ENCODE data around the gene STK32C. TPM values are rescaled to one million over a fixed set of nuclear protein-coding genes. Genes with fewer than 3 reads are reported as not detected.
"Not testable (repeated sequence)": the region's sequence is repeated elsewhere in the genome, so short reads cannot be mapped to it uniquely, and the experiment has no call there.

STK32C gene
- total RNA-seq, 4 donors from 2014 or later: 9.4 to 18.1 (median 16.2) TPM

- WGBS, 2 donors: 86% methylated on average over 11 to 15 of the region's 20 CpGs
- peaks cover 0 to 9% (median 0%) of the 10 kb centered on the region in 4 donors for H3K4me1 ChIP-seq
- H3K4me3 ChIP-seq: no peak overlapping the region
- DNase-seq (ENCODE audit: low spot score in 2 of 2): no peak
- H3K36me3 ChIP-seq: peaks cover 0 to 21% (median 0%) of the 10 kb centered on the region in 3 donors
- no peaks in the 10 kb centered on the region for H3K27me3 ChIP-seq
- TF ChIP-seq EP300 (IDR thresholded peaks at IDR 0.05): no peak
- no peak for TF ChIP-seq CTCF (IDR thresholded peaks at IDR 0.05)
- no peak for TF ChIP-seq POLR2A (IDR thresholded peaks at IDR 0.05)
- H3K27ac ChIP-seq: no peak overlapping the region
- no peaks in the 10 kb centered on the region for H3K9me3 ChIP-seq
These were observed 83.2 kb downstream of the STK32C start for GRCh38 chr10:132224343-132225072.

- peaks cover 0 to 21% (median 0%) of the 10 kb centered on the region in 3 donors for H3K36me3 ChIP-seq
- TF ChIP-seq CTCF (IDR thresholded peaks at IDR 0.05) (no peak), EP300 (IDR thresholded peaks at IDR 0.05) (no peak), POLR2A (IDR thresholded peaks at IDR 0.05) (no peak)
- peaks cover 0 to 9% (median 0%) of the 10 kb centered on the region in 4 donors for H3K4me1 ChIP-seq
- DNase-seq (ENCODE audit: low spot score in 2 of 2): no peak
- H3K27ac ChIP-seq: no peak overlapping the region
- no peaks in the 10 kb centered on the region for H3K9me3 ChIP-seq
- 85 to 86% methylated on average over 20 to 21 of the region's 23 CpGs for WGBS, 2 donors
- no peak overlapping the region for H3K4me3 ChIP-seq
- H3K27me3 ChIP-seq: no peaks in the 10 kb centered on the region
These were observed 84.0 kb downstream of the STK32C start for GRCh38 chr10:132223611-132224342.

GRCh38 chr10:132223156-132223590 is 84.6 kb downstream of the STK32C start:
- WGBS, 2 donors: 0 to 23% methylated on average over 7 to 11 of the region's 16 CpGs

GRCh38 chr10:132222726-132223125 is 85.0 kb downstream of the STK32C start:
- H3K9me3 ChIP-seq: no peaks in the 10 kb centered on the region
- peaks cover 0 to 9% (median 0%) of the 10 kb centered on the region in 4 donors for H3K4me1 ChIP-seq
- H3K36me3 ChIP-seq: peaks cover 0 to 23% (median 0%) of the 10 kb centered on the region in 3 donors
- no peaks in the 10 kb centered on the region for H3K27me3 ChIP-seq
- WGBS, 2 donors: 28 to 73% methylated on average over 3 to 12 of the region's 21 CpGs
- DNase-seq (ENCODE audit: low spot score in 2 of 2): no peak
- H3K4me3 ChIP-seq: no peak overlapping the region
- H3K27ac ChIP-seq: no peak overlapping the region
- no peak for TF ChIP-seq CTCF (IDR thresholded peaks at IDR 0.05)
- no peak for TF ChIP-seq POLR2A (IDR thresholded peaks at IDR 0.05)
- no peak for TF ChIP-seq EP300 (IDR thresholded peaks at IDR 0.05)

More at GRCh38 chr10:132223156-132223590, 84.6 kb downstream of the STK32C start:
- H3K27me3 ChIP-seq: no peaks in the 10 kb centered on the region
- H3K9me3 ChIP-seq: no peaks in the 10 kb centered on the region
- no peak overlapping the region for H3K27ac ChIP-seq
- H3K4me3 ChIP-seq: no peak overlapping the region
- peaks cover 0 to 9% (median 0%) of the 10 kb centered on the region in 4 donors for H3K4me1 ChIP-seq
- H3K36me3 ChIP-seq: peaks cover 0 to 21% (median 0%) of the 10 kb centered on the region in 3 donors
- peak; percentile 42 to 57 for DNase-seq (ENCODE audit: low spot score in 2 of 2)
- TF ChIP-seq EP300 (IDR thresholded peaks at IDR 0.05) (no peak), CTCF (IDR thresholded peaks at IDR 0.05) (peak; percentile 73 to 96 (median 89)), POLR2A (IDR thresholded peaks at IDR 0.05) (no peak)

GRCh38 chr10:132220996-132221395 is 86.8 kb downstream of the STK32C start:
- H3K27me3 ChIP-seq; DNase-seq (ENCODE audit: low spot score in 2 of 2); H3K4me3 ChIP-seq; H3K27ac ChIP-seq; H3K4me1 ChIP-seq: not testable (repeated sequence)
- Histone ChIP-seq H3K9me3 (peaks cover 0 to 14% (median 0%) of the 10 kb centered on the region in 4 donors), H3K36me3 (peaks cover 0 to 37% (median 0%) of the 10 kb centered on the region in 3 donors)
- WGBS, 2 donors: 92 to 95% methylated on average over 18 of the region's 18 CpGs

All from tibial nerve (tissue), 4 donors.